DND-41 (cell line): ENCODE data around the gene ENPP5.

Experiments used
- ATAC-seq: fragments of 200-7000 bp; cut with Tn5 transposase; 3 replicates; pipeline ENCODE4 v1.9.1; 2021; ENCODE audit warnings: low read depth; ENCODE audit not compliant: insufficient read depth
- DNase-seq: peaks from one replicate; pipeline ENCODE4 v3.0.0-alpha.2; 2020
- H2AFZ ChIP-seq: 2 replicates; pipeline ENCODE4 v1.6.0; 2012; ENCODE audit warnings: low read depth, low read length
- H3K27ac ChIP-seq: 2 replicates; pipeline ENCODE4 v1.5.1; 2012; ENCODE audit warnings: low read length, inconsistent platforms
- H3K27me3 ChIP-seq: fragments of 200-600 bp; sonication (generic); 2 replicates; pipeline ENCODE4 v1.6.0; 2012; ENCODE audit warnings: low read length, mild to moderate bottlenecking, inconsistent platforms; ENCODE audit not compliant: insufficient read depth, poor library complexity
- H3K36me3 ChIP-seq: 2 replicates; pipeline ENCODE4 v1.5.1; 2012; ENCODE audit warnings: low read length, inconsistent platforms; ENCODE audit not compliant: insufficient read depth
- H3K4me1 ChIP-seq: 2 replicates; pipeline ENCODE4 v1.5.1; 2012; ENCODE audit warnings: mild to moderate bottlenecking, low read length; ENCODE audit not compliant: insufficient read depth
- H3K4me2 ChIP-seq: 2 replicates; pipeline ENCODE4 v1.6.0; 2012; ENCODE audit warnings: mild to moderate bottlenecking, moderate library complexity, low read length, inconsistent platforms; ENCODE audit not compliant: insufficient read depth
- H3K4me3 ChIP-seq, 2 experiments: fragments of 200-600 bp in 1 of 2; shearing (Covaris generic) in 1 of 2; 2 replicates each; pipeline ENCODE4 v1.5.1; 2012 to 2016; ENCODE audit warnings: inconsistent platforms in 2 of 2, low read length in 2 of 2, mild to moderate bottlenecking in 2 of 2, low read depth in 1 of 2, moderate library complexity in 1 of 2
- H3K79me2 ChIP-seq: 2 replicates; pipeline ENCODE4 v1.6.0; 2012; ENCODE audit warnings: low read length, inconsistent platforms; ENCODE audit not compliant: insufficient read depth
- H3K9ac ChIP-seq: 2 replicates; pipeline ENCODE4 v1.6.0; 2012; ENCODE audit warnings: low read depth, mild to moderate bottlenecking, inconsistent platforms, low read length, moderate library complexity
- H3K9me3 ChIP-seq: 2 replicates; pipeline ENCODE4 v1.5.1; 2012; ENCODE audit warnings: low read length, moderate library complexity, mild to moderate bottlenecking, inconsistent platforms; ENCODE audit not compliant: insufficient read depth, severe bottlenecking
- H4K20me1 ChIP-seq: 2 replicates; pipeline ENCODE4 v1.6.0; 2012; ENCODE audit warnings: low read length; ENCODE audit not compliant: insufficient read depth
- EZH2 ChIP-seq: IDR thresholded peaks from 3 replicates; pipeline ENCODE4 v1.6.1; 2012; ENCODE audit warnings: borderline replicate concordance, low read depth, mild to moderate bottlenecking, moderate library complexity, low read length, inconsistent platforms; ENCODE audit not compliant: severe bottlenecking
- TF ChIP-seq, protein P1 (sequence below): IDR thresholded peaks from 2 replicates; pipeline ENCODE4 v1.5.1; 2012; ENCODE audit warnings: borderline replicate concordance, low read length, moderate library complexity, mild to moderate bottlenecking; ENCODE audit not compliant: poor library complexity, severe bottlenecking; ENCODE audit errors: extremely low read depth

Gene ENPP5

DNA sequence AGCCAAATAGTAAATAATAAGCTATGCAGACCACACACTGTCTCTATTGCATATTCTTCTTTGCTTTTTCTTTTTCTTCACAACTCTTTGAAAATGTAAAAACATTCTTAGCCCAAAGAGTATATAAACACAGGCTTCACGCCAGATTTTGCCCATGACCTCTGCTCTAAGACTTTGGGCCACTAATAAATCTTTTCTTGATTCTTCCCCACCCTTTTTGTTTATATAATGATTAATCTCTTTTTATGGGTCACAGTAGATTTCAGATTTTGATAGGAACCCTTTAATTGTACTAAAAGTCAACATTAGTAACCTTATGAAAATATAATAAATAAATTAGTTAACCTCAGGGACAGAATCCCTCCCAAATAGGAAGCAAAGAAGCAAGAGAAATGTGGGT lies 15.8 kb upstream of the ENPP5 start:
- Histone ChIP-seq H3K4me1 (no peaks in the 10 kb centered on the region), H2AFZ (no peak overlapping the region), H3K9ac (no peak overlapping the region), H3K9me3 (no peaks in the 10 kb centered on the region), H3K4me2 (no peak overlapping the region), H3K27ac (no peak overlapping the region), H4K20me1 (no peaks in the 10 kb centered on the region), H3K36me3 (no peaks in the 10 kb centered on the region), H3K4me3 (no peak overlapping the region), H3K27me3 (peaks cover 37% of the 10 kb centered on the region), H3K79me2 (no peaks in the 10 kb centered on the region)
- no peak for ATAC-seq
- DNase-seq: no peak
- TF ChIP-seq EZH2: no peak
- TF ChIP-seq, protein P1, sequence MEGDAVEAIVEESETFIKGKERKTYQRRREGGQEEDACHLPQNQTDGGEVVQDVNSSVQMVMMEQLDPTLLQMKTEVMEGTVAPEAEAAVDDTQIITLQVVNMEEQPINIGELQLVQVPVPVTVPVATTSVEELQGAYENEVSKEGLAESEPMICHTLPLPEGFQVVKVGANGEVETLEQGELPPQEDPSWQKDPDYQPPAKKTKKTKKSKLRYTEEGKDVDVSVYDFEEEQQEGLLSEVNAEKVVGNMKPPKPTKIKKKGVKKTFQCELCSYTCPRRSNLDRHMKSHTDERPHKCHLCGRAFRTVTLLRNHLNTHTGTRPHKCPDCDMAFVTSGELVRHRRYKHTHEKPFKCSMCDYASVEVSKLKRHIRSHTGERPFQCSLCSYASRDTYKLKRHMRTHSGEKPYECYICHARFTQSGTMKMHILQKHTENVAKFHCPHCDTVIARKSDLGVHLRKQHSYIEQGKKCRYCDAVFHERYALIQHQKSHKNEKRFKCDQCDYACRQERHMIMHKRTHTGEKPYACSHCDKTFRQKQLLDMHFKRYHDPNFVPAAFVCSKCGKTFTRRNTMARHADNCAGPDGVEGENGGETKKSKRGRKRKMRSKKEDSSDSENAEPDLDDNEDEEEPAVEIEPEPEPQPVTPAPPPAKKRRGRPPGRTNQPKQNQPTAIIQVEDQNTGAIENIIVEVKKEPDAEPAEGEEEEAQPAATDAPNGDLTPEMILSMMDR: no peak

DNA sequence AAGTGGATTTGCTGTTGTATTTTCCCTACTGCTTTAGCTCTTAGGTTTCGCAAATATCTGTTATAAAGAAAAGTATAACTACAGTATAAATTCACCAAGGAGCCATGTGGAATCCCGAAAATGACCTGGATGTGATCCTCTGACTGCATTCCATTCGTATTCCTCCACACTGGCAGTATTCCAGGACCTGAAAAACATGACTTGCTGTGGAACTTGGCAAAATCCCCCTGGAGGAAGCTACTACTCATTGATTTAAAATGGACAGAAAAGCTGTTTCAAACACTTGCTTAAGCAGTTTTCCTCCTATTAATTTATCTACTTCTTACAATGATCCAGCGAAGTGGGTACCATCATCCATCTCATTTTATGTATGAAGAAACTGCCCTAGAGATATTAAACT lies 13.3 kb upstream of the ENPP5 start:
- Histone ChIP-seq H4K20me1 (no peaks in the 10 kb centered on the region), H3K36me3 (no peaks in the 10 kb centered on the region), H3K79me2 (no peaks in the 10 kb centered on the region), H3K4me1 (no peaks in the 10 kb centered on the region), H3K27me3 (peaks cover 36% of the 10 kb centered on the region), H3K9ac (no peak overlapping the region), H2AFZ (no peak overlapping the region), H3K4me2 (no peak overlapping the region), H3K4me3 (no peak overlapping the region), H3K9me3 (no peaks in the 10 kb centered on the region), H3K27ac (no peak overlapping the region)
- ATAC-seq (no peak), DNase-seq (no peak)
- no peak for TF ChIP-seq EZH2
- TF ChIP-seq, protein P1: no peak

DNA sequence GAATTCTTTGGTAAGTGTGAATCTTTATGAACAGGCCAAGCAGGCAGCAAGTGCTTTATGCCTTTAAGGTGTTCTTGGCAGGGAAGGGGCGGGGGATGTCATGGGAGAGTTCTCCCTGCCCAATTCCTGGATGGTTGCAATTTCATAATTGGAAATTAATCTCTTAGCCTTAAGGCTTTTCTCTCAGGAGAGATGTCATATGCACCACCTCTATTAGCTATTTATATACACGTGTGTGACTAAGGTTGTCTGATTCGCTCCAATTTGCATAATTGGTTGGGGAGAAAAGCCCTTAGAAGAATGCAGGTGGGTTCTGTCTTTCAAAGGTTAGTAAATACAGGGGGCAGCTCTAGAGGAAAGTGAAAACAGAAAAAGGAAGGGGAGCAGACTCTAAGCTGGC lies 5.2 kb upstream of the ENPP5 start:
- H2AFZ ChIP-seq: no peak overlapping the region
- H4K20me1 ChIP-seq: no peaks in the 10 kb centered on the region
- no peaks in the 10 kb centered on the region for H3K9me3 ChIP-seq
- ATAC-seq (no peak), DNase-seq (no peak)
- H3K27me3 ChIP-seq: peaks cover 42% of the 10 kb centered on the region
- H3K4me1 ChIP-seq: no peaks in the 10 kb centered on the region
- no peaks in the 10 kb centered on the region for H3K36me3 ChIP-seq
- TF ChIP-seq, protein P1: no peak
- no peak overlapping the region for H3K4me2 ChIP-seq
- no peak overlapping the region for H3K27ac ChIP-seq
- H3K4me3 ChIP-seq: no peak overlapping the region
- no peak overlapping the region for H3K9ac ChIP-seq
- H3K79me2 ChIP-seq: no peaks in the 10 kb centered on the region

DNA sequence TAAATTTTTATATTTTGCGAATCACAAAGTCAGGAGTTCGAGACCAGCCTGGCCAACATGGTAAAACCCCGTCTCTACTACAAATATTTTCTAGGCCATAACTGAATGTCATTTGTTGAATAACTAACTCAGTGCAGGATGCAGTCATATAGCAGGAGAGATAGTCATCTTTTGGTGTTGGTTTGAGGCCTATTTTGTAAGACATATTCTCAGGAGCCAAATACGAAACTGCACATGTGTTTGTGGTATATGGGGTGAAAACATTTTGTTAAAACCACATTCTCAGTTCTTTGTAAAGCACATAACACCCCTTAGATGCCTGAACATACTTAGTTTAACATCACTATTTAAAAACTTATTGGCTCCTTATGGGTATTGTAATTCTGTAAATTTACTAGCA lies 4.7 kb upstream of the ENPP5 start:
- ATAC-seq (peak; percentile 70), DNase-seq (no peak)
- H3K27me3 ChIP-seq: peaks cover 41% of the 10 kb centered on the region

More for the DNA sequence above, 4.7 kb upstream of the ENPP5 start:
- Histone ChIP-seq H3K79me2 (no peaks in the 10 kb centered on the region), H2AFZ (no peak overlapping the region), H3K4me3 (no peak overlapping the region), H3K27ac (no peak overlapping the region), H4K20me1 (no peaks in the 10 kb centered on the region), H3K9ac (no peak overlapping the region), H3K9me3 (no peaks in the 10 kb centered on the region), H3K4me2 (no peak overlapping the region), H3K36me3 (no peaks in the 10 kb centered on the region), H3K4me1 (no peaks in the 10 kb centered on the region)
- TF ChIP-seq, protein P1: no peak
- no peak for TF ChIP-seq EZH2
